ENCODE data around the gene ADAT3.

GRCh38 chr19:1866693-1867348 lies 38.4 kb upstream of the ADAT3 start:
- TF ChIP-seq SIN3A (IDR thresholded peaks at IDR 0.05; ENCODE audit: borderline replicate concordance, low read depth, low read length) = no peak
- TF ChIP-seq CTCF (IDR thresholded peaks at IDR 0.05) = no peak
- no peak for TF ChIP-seq RCOR1 (IDR thresholded peaks at IDR 0.05; ENCODE audit: low read length)
- no peak for TF ChIP-seq RFX5 (IDR thresholded peaks at IDR 0.05; ENCODE audit: low read length)
- TF ChIP-seq SMC3 (IDR thresholded peaks at IDR 0.05; ENCODE audit: low read depth, low read length) = no peak
